GM21717 (cell line): ENCODE data around the gene NFATC1.

Experiments used
- ATAC-seq: cut with Tn5 transposase; IDR thresholded peaks from one replicate; pipeline ENCODE4 v1.9.1; 2021; ENCODE audit warnings: mild to moderate bottlenecking, moderate library complexity; ENCODE audit not compliant: unreplicated experiment

Gene NFATC1

DNA sequence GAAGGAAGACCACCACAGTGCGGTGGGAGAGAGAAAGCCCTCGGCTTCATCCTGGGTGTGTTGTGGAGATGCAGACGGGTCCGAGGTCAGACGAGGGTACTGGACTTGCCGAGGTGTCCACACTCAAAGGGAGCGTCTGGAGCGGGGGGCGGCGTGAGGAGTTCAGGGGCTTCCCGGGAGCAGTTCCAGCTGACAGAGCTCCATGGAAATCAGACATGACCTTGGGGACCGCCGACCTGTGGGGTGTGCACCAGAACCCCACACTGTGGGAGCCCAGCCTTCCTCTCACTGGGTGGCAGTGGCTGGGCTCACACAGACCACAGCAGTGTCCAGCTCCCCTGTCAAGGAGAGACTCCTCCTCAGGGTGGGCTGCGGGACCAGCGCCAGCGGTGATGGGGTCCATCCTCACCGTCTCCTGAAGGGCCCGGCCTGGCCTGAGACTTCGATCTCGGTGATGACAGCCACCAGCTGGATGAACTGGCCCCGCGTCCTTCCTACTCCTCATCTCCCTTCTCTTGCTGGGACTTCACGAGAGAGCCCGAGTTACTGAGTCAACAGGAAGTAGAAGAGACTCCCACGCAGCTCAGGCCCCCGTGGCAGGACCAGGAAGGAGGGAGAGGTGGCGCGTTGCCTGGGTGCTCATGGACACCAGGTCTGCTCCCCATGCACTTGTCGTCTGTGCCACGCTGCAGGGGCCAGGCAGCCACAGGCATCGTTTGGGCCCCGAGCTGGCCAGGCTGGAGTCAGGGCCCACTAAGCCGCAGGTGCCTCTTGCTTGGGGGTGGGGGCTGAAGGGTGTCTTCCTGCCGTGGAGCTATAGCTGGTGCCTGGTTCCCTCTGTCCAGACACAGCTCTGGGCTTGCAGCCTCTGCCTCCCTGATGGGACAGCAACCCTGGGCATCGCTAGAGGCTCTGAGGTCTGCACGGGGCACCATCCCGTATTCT is 182.0 kb downstream of the NFATC1 start:
- ATAC-seq = no peak

DNA sequence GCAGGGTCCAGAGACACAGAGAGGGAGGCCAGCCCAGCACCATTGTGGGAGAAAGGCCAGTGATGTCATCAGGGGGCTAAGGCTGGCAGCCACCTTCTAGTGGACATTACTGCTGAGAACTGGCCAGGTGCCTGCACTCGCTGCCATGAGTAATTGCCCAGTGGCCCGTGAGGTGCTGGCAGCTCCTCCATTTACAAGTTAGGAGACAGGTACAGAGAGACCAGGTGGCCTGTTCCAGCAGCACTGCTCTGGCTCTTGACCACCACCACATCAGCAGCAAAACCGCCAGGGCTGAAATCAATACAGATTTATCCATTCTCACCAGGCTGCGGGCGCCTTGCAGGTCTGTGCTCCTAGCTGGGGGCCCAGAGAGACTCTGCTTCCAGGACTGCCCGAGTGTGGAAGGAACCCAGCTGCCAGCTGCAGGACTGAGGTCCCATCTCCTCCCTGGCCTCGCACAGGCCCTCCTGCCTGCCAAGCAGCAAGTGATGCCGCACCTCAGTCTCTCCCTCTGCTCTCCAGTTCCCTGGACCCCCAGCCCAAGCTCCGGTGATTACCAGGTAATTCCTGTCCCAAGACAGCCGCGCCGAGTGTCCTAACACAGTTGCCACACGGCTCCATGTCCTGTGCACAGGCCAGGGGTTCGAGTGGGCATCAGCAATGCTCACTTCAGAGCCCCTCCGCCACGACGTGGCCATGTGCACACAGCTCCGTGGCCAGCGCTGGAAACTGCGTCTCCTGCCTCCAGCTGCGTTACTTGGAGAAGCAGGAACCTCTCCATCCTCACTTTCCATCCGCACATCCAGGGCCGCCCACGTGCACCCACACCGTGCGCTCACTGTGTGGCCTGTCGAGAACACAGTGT is 182.9 kb downstream of the NFATC1 start:
- ATAC-seq = no peak
